HepG2 (cell line): ENCODE results near the gene UBE2R2. TPM values are rescaled to one million over a fixed set of nuclear protein-coding genes. Genes with fewer than 3 reads are reported as not detected.

Experiments used
- GABPB1 ChIP-seq: IDR thresholded peaks from 2 replicates; pipeline ENCODE4 v1.6.1; 2016; ENCODE audit warnings: mild to moderate bottlenecking, missing genetic modification reagents, moderate library complexity, missing compliant biosample characterization
- HOXA5 ChIP-seq: sonication (generic); formaldehyde crosslinking; IDR thresholded peaks from 2 replicates; pipeline ENCODE4 v1.4.0; 2020; ENCODE audit warnings: missing genetic modification reagents
- JARID2 ChIP-seq: sonication (generic); formaldehyde crosslinking; IDR thresholded peaks from 2 replicates; pipeline ENCODE4 v1.8.1; 2023; ENCODE audit warnings: missing genetic modification reagents, inconsistent platforms; ENCODE audit not compliant: insufficient replicate concordance
- NBN ChIP-seq: fragments of 450-650 bp; conservative IDR thresholded peaks from 2 replicates; pipeline ENCODE4 v1.6.1; 2017
- PHF20 ChIP-seq: sonication (generic); formaldehyde crosslinking; IDR thresholded peaks from 2 replicates; pipeline ENCODE4 v1.5.0; 2020; ENCODE audit warnings: mild to moderate bottlenecking, missing genetic modification reagents
- PHF21A ChIP-seq: sonication (generic); formaldehyde crosslinking; IDR thresholded peaks from 2 replicates; pipeline ENCODE4 v1.5.0; 2020; ENCODE audit warnings: mild to moderate bottlenecking, missing genetic modification reagents
- RBM39 ChIP-seq: fragments of 200-400 bp; formaldehyde crosslinking; IDR thresholded peaks from one replicate; pipeline ENCODE4 v1.6.1; 2018; ENCODE audit warnings: antibody characterized with exemption, mild to moderate bottlenecking, low read depth, low read length; ENCODE audit not compliant: poor library complexity, severe bottlenecking
- SOX13 ChIP-seq, 3 experiments: fragments of 450-650 bp in 1 of 3; sonication (generic) in 1 of 3; formaldehyde crosslinking in 1 of 3; IDR thresholded peaks in 2 of 3; conservative IDR thresholded peaks in 1 of 3; 2 replicates each; pipeline versions ENCODE4 v1.5.0 to v1.6.1; 2016 to 2020; ENCODE audit warnings: antibody characterized with exemption in 1 of 3, mild to moderate bottlenecking in 1 of 3, missing compliant biosample characterization in 1 of 3, missing genetic modification reagents in 1 of 3, moderate library complexity in 1 of 3
- TCF12 ChIP-seq, 2 experiments: fragments of 450-650 bp in 1 of 2; sonication (generic) in 1 of 2; formaldehyde crosslinking in 1 of 2; IDR thresholded peaks; 2 replicates each; pipeline versions ENCODE4 v1.6.1 to v1.8.0; 2017 to 2022; ENCODE audit warnings: antibody characterized with exemption in 1 of 2, mild to moderate bottlenecking in 1 of 2, missing genetic modification reagents in 1 of 2, moderate library complexity in 1 of 2
- TFDP2 ChIP-seq: sonication (generic); formaldehyde crosslinking; IDR thresholded peaks from 2 replicates; pipeline ENCODE4 v1.4.0; 2020; ENCODE audit warnings: missing genetic modification reagents
- ZBTB37 ChIP-seq: sonication (generic); formaldehyde crosslinking; IDR thresholded peaks from 2 replicates; pipeline ENCODE4 v1.4.0; 2020; ENCODE audit warnings: mild to moderate bottlenecking, missing genetic modification reagents
- ZNF142 ChIP-seq: sonication (generic); formaldehyde crosslinking; IDR thresholded peaks from 2 replicates; pipeline ENCODE4 v1.4.0; 2020; ENCODE audit warnings: missing genetic modification reagents
- ZNF34 ChIP-seq: sonication (generic); formaldehyde crosslinking; IDR thresholded peaks from 2 replicates; pipeline ENCODE4 v1.4.0; 2020; ENCODE audit warnings: mild to moderate bottlenecking, missing genetic modification reagents, borderline replicate concordance
- ZNF777 ChIP-seq: sonication (generic); formaldehyde crosslinking; IDR thresholded peaks from 2 replicates; pipeline ENCODE4 v1.4.0; 2020; ENCODE audit warnings: missing genetic modification reagents
- ZNF790 ChIP-seq: sonication (generic); formaldehyde crosslinking; IDR thresholded peaks from 2 replicates; pipeline ENCODE4 v1.8.0; 2022; ENCODE audit warnings: missing genetic modification reagents, mild to moderate bottlenecking, borderline replicate concordance
- polyA plus RNA-seq, 8 experiments: library from polyadenylated mRNA; depleted of rRNA in 3 of 8; stranded (reverse) in 7 of 8; unstranded in 1 of 8; fragments of >200 nt; fragmentation: Illumina TruSeq in 4 of 8; extraction: Trizol in 4 of 8; gene quantifications; 2 replicates each; pipeline versions ENCODE4 v1.2.1 to v1.2.3, GENCODE V29; 2011 to 2016; ENCODE audit warnings: low read depth in 4 of 8, missing spikeins in 1 of 8, mixed read lengths in 1 of 8; ENCODE audit not compliant: insufficient read depth in 1 of 8
- total RNA-seq, 5 experiments: library from RNA; depleted of rRNA; stranded (reverse); fragments of >200 nt; fragmentation: Illumina TruSeq; extraction: Trizol; gene quantifications; 2 replicates each; pipeline ENCODE4 v1.2.3, GENCODE V29; 2016; ENCODE audit warnings: low read depth in 1 of 5

UBE2R2 gene
- total and polyA plus RNA-seq, 2 of the 13 experiments (the other 11 are each of a cell fraction or from before 2014, with no cell fraction given), result 14.8 to 20.9 TPM

- no peak for TF ChIP-seq ZBTB37 (CRISPR knock-in tag)
- peak; percentile 42; the same call in 1 of the 2 replicates for TF ChIP-seq ZNF34
- 0 out of 2 replicates have a peak, but pooled peaks have one; percentile 35 for TF ChIP-seq ZNF790
- TF ChIP-seq ZNF777 (CRISPR knock-in tag), result peak; percentile 45; the same call in 1 of the 2 replicates
- TF ChIP-seq PHF21A (CRISPR knock-in tag), result peak; percentile 69; the same call in 1 of the 2 replicates
- no peak for TF ChIP-seq HOXA5 (CRISPR knock-in tag)
- no peak for TF ChIP-seq NBN
- no peak; the same call in 1 of the 2 replicates for TF ChIP-seq ZNF142 (CRISPR knock-in tag)
- TF ChIP-seq JARID2 (CRISPR knock-in tag), result no peak
- no peak; the same call in 1 of the 2 replicates for TF ChIP-seq PHF20 (CRISPR knock-in tag)
- peak; percentile 83 for TF ChIP-seq RBM39
- TF ChIP-seq GABPB1 (CRISPR knock-in tag), result peak; percentile 67; the same call in 1 of the 2 replicates
- TF ChIP-seq SOX13 (IDR thresholded peaks at IDR 0.05), result peak; percentile 10; the same call in 1 of the 2 replicates
- TF ChIP-seq SOX13 (CRISPR knock-in tag; conservative IDR thresholded peaks at IDR 0.05 in 1 of 2, IDR thresholded peaks at IDR 0.05 in 1 of 2), result peak in 1 of 2 experiments; percentile 4; a peak in 1 of 4 replicates
- no peak for TF ChIP-seq TCF12 (IDR thresholded peaks at IDR 0.05)
- peak; percentile 68; the same call in 1 of the 2 replicates for TF ChIP-seq TCF12 (CRISPR knock-in tag; IDR thresholded peaks at IDR 0.05)
- peak; percentile 87 for TF ChIP-seq TFDP2 (CRISPR knock-in tag)
Measured at GRCh38 chr9:33816327-33817252, at the start of gene UBE2R2 (continued).
